Measurements from ENCODE around the gene TMC2. TPM values are rescaled to one million over a fixed set of nuclear protein-coding genes. Genes with fewer than 3 reads are reported as not detected.

Gene TMC2
- total and polyA plus RNA-seq, 2 of the 4 experiments (the other 2 are of a cell fraction) = not detected

GRCh38 chr20:2673453-2673852, 137.1 kb downstream of the TMC2 start:
- dilution Hi-C loops (cut with HindIII; ENCODE audit: low sequenced_read_pairs, unreplicated experiment) = no loop called here
- Histone ChIP-seq H3K9me3 (ENCODE audit: control insufficient read depth, insufficient read depth, low read length) (no peaks in the 10 kb centered on the region), H3K79me1 (ENCODE audit: low read depth in 1 of 2, low read length in 2 of 2) (no peaks in the 10 kb centered on the region), H4K8ac (ENCODE audit: low read depth in 2 of 2, low read length in 2 of 2) (no peak overlapping the region), H3K9ac (ENCODE audit: low read depth, low read length) (no peak overlapping the region), H3K18ac (ENCODE audit: low read depth, low read length) (no peak overlapping the region), H2AK5ac (ENCODE audit: low read depth, low read length) (no peak overlapping the region), H2BK120ac (ENCODE audit: low read depth, low read length) (no peak overlapping the region), H3K56ac (ENCODE audit: extremely low read depth, insufficient read depth, low read length) (no peak overlapping the region), H3K23ac (ENCODE audit: low read depth, low read length) (no peak overlapping the region), H3K4ac (ENCODE audit: low read depth, low read length) (no peak overlapping the region), H2BK20ac (ENCODE audit: low read depth, low read length) (no peak overlapping the region), H2BK5ac (ENCODE audit: low read depth, low read length, poor library complexity, severe bottlenecking) (no peak overlapping the region), H2BK15ac (ENCODE audit: low read depth, low read length) (no peak overlapping the region), H3K14ac (replicated peaks; ENCODE audit: low read depth, low read length) (no peak overlapping the region), H4K5ac (ENCODE audit: low read depth, low read length) (no peak overlapping the region), H4K91ac (ENCODE audit: insufficient read depth, low read depth, low read length) (no peak overlapping the region), H3K4me2 (ENCODE audit: low read depth, low read length) (no peak overlapping the region), H3K4me3 (ENCODE audit: insufficient read depth, low read depth, low read length) (no peak overlapping the region), H3K4me1 (ENCODE audit: control insufficient read depth, insufficient read depth, low read length) (no peaks in the 10 kb centered on the region), H4K20me1 (ENCODE audit: insufficient read depth, low read length) (no peaks in the 10 kb centered on the region), H3K36me3 (ENCODE audit: control insufficient read depth, insufficient read depth, low read length) (no peaks in the 10 kb centered on the region), H2AFZ (replicated peaks; ENCODE audit: low read length, poor library complexity) (peak overlapping the region; percentile 54), H3K9me1 (ENCODE audit: insufficient read depth, low read length) (no peaks in the 10 kb centered on the region), H2AK9ac (replicated peaks; ENCODE audit: low read depth, low read length, poor library complexity) (peak overlapping the region; percentile 34), H3K27ac (ENCODE audit: insufficient read depth, low read length) (no peak overlapping the region), H3K27me3 (ENCODE audit: control insufficient read depth, insufficient read depth, low read length) (peaks cover 22% of the 10 kb centered on the region)
- ChIA-PET POLR2A (ENCODE audit: unreplicated experiment) (no interaction called here), CTCF (no interaction called here)
- 45% methylated on average over 2 of the region's 4 CpGs; no CpG with 5 or more reads in 1 of the 2 experiments for WGBS, 2 experiments (ENCODE audit: extremely low coverage in 2 of 2, insufficient read length in 1 of 2)
- TF ChIP-seq MAFK (IDR thresholded peaks at IDR 0.05; ENCODE audit: low read depth, low read length) (no peak), MXI1 (IDR thresholded peaks at IDR 0.05; ENCODE audit: borderline replicate concordance, low read depth, low read length) (no peak), BHLHE40 (IDR thresholded peaks at IDR 0.05; ENCODE audit: low read depth, low read length) (no peak), FOS (IDR thresholded peaks at IDR 0.05; ENCODE audit: low read depth, low read length) (no peak), MAZ (IDR thresholded peaks at IDR 0.05; ENCODE audit: borderline replicate concordance, low read depth, low read length) (no peak), SMC3 (IDR thresholded peaks at IDR 0.05; ENCODE audit: low read depth, low read length) (no peak), RAD21 (IDR thresholded peaks at IDR 0.05; ENCODE audit: low read length) (no peak), POLR2A (IDR thresholded peaks at IDR 0.05; ENCODE audit: low read depth, low read length) (no peak), CTCF (conservative IDR thresholded peaks at IDR 0.05; ENCODE audit: low read depth, low read length) (no peak), NFE2L2 (IDR thresholded peaks at IDR 0.05; ENCODE audit: low read depth, low read length) (no peak), USF2 (IDR thresholded peaks at IDR 0.05; ENCODE audit: low read depth, low read length) (no peak)
- DNase-seq (no peak), ATAC-seq (ENCODE audit: low read depth) (no peak)
- intact Hi-C loops (cut with micrococcal nuclease) = no loop called here
- in situ Hi-C loops (cut with MboI; ENCODE audit: low sequenced_read_pairs) = no loop called here
- no TSS peak for BruUV-seq (replicated peaks)
